Activated CD4-positive, alpha-beta T cell treated with anti-CD3 and anti-CD28 coated beads, Interleukin-10, Interleukin-2, amounts not matched to agents 100 ng/mL and 50 ng/mL, durations not matched to agents 16 hours and 8 hours (primary cell): ENCODE results near the gene EPS15.
A peak's percentile ranks its signal among the peaks of the same experiment; 100 is the strongest.
"Not testable (repeated sequence)": the region's sequence is repeated elsewhere in the genome, so short reads cannot be mapped to it uniquely, and the experiment has no call there.

Source experiments
- DNase-seq: peaks from one replicate; pipeline ENCODE4 v3.0.0-alpha.2; 2020

Gene EPS15

GRCh38 chr1:51514733-51515132, 4.3 kb downstream of the EPS15 start:
- no peak for DNase-seq

- DNase-seq, result no peak
These were observed 6.5 kb downstream of the EPS15 start for GRCh38 chr1:51512606-51513005.

- DNase-seq, result no peak
These were observed 6.9 kb downstream of the EPS15 start for GRCh38 chr1:51512120-51512519.

GRCh38 chr1:51509773-51510172, 9.3 kb downstream of the EPS15 start:
- no peak for DNase-seq

- peak; percentile 19 for DNase-seq
These were observed 12.5 kb downstream of the EPS15 start for GRCh38 chr1:51506537-51506936.

GRCh38 chr1:51504806-51505525, 14.1 kb downstream of the EPS15 start:
- DNase-seq, result peak; percentile 54

- DNase-seq, result peak; percentile 78
These were observed 17.8 kb downstream of the EPS15 start for GRCh38 chr1:51501218-51501630.

- no peak for DNase-seq
These were observed 19.4 kb downstream of the EPS15 start for GRCh38 chr1:51499694-51500093.

GRCh38 chr1:51498924-51499323, 20.1 kb downstream of the EPS15 start:
- no peak for DNase-seq

- no peak for DNase-seq
These were observed 21.7 kb downstream of the EPS15 start for GRCh38 chr1:51497340-51497739.

GRCh38 chr1:51494138-51494830, 24.8 kb downstream of the EPS15 start:
- no peak for DNase-seq

- DNase-seq, result no peak
These were observed 27.7 kb downstream of the EPS15 start for GRCh38 chr1:51491166-51491981.

- DNase-seq, result no peak
These were observed 29.6 kb downstream of the EPS15 start for GRCh38 chr1:51489472-51489871.

- DNase-seq, result no peak
These were observed 30.6 kb downstream of the EPS15 start for GRCh38 chr1:51488372-51489050.

GRCh38 chr1:51487628-51488027, 31.4 kb downstream of the EPS15 start:
- DNase-seq, result no peak

- no peak for DNase-seq
These were observed 34.5 kb downstream of the EPS15 start for GRCh38 chr1:51484591-51484990.

- DNase-seq, result no peak
These were observed 36.2 kb downstream of the EPS15 start for GRCh38 chr1:51482881-51483280.

- DNase-seq, result not testable (repeated sequence)
These were observed 44.0 kb downstream of the EPS15 start for GRCh38 chr1:51474832-51475620.

GRCh38 chr1:51473331-51474115, 45.5 kb downstream of the EPS15 start:
- DNase-seq, result no peak

GRCh38 chr1:51472359-51472758, 46.7 kb downstream of the EPS15 start:
- no peak for DNase-seq

GRCh38 chr1:51469518-51469917, 49.5 kb downstream of the EPS15 start:
- DNase-seq, result no peak
